Effector CD4-positive, alpha-beta T cell (primary cell): ENCODE results near the gene APC.

Experiments used
- DNase-seq: peaks from one replicate; pipeline ENCODE4 v3.0.0-alpha.2; 2020

APC gene

DNA sequence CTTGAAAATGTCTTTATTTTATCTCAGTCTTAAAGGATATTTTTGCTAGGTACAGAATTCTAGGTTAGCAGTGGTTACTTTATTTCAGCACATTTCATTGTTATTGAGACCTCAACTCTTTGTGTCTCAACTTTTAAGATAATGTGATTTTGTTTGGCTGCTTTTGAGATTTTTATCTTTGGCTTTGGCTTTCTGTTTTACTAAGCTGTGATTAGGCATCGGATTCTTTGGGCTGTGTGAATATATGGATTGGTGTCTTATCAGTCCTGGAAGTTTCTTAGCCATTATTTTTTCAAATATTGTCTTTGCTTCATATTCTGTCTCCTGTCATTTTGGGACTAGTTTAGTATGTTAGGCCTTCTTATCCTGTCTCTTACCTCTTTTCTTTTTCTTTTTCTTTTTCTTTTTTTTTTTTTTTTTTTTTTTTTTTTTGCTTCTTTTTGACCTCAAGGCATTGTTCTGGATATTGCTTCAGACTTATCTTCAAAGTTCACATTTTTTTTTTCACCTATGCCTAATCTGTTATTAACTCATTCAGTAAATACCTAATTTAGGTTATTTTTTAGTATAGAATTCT is 20.1 kb upstream of the APC start:
- DNase-seq, result no peak

DNA sequence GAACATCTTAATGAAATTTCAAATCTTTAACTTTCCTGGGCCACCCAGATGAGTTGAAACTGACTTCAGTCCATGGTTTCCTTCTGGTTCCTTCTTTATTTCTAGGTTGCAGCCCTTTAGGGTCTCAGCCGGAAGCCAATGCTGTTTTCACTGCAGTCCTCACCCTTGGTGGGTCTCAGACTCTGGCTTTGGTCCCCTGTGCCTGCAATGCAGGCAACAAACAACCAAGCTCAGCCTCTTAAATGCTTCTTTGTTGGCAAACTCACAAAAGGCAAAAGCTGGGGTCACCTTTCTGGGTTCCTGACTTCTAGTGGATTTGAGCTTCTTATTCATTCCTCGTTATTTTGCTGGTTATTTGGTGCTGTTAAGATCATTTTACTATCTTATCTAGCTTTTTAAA is 19.3 kb upstream of the APC start:
- no peak for DNase-seq

DNA sequence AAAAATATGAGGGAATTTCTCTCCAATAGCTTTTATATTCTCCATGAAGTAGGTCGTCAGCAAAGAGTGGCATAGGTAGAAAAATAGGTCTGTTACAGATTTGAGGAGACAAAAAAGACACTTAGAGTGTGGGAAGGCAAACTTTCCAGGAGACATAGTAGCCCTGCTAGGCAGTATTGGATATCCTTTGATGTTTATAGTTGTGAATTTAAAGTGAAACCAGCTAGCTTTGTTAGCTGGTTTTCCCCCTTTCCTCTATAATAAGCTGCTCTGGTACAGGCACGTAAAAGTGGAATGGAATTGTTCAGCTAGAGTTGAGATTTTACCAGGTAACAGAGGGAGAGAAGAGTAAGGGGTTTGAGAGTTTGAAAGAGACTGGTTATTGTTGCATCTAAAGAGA is 17.1 kb upstream of the APC start:
- no peak for DNase-seq

DNA sequence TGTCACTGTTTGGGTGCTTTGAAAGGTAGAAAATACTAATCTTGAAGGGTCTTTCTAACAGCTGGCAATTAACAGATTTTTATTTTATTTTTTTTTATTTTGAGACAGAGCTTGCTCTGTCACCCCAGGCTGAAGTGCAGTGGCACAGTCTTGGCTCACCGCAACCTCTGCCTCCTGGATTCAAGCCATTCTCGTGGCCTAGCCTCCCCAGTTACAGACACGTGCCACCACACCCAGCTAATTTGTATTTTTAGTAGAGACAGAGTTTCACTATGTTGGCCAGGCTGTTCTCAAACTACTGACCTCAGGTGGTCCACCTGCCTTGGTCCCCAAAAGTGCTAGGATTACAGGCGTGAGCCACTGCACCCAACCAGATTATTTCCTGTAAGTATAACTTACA is 12.8 kb upstream of the APC start:
- DNase-seq, result no peak

DNA sequence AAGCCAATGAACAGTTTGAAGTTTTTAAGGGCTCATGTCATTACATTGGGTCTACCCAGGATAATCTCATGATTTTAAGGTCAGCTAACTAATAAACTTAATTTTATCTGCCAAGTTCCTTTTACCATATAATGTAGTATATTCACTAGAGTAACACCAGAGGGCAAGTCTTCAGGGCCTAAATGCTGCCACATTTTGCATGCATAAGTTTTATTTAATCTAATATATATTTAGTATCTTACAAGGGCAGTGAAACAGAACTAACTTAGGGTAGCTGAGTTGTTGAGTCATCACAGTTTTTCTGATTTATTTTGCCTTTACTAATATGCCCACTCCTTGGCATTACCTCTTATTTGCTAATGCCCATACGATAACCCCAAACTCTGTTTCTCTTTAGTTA is 8.1 kb upstream of the APC start:
- DNase-seq, result no peak

DNA sequence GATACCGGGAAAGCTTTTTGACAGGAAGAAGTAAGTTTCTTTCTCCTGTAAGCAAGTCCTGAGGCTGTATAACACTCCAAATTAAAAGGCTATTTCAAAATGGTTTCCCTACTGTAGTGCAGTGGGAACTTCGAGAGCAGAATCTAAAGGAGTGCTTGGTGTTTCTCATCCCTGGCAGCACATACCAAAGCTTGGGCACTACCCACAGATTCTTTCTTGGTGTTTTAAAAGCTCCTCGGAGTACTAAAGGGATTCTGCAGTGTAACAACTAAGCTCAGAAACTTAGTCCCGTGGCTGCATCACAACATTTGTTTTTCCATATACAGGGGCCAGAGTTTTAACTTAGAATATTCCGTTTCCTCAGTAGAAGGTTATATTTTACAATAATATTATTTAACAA is 5.6 kb upstream of the APC start:
- DNase-seq, result no peak

DNA sequence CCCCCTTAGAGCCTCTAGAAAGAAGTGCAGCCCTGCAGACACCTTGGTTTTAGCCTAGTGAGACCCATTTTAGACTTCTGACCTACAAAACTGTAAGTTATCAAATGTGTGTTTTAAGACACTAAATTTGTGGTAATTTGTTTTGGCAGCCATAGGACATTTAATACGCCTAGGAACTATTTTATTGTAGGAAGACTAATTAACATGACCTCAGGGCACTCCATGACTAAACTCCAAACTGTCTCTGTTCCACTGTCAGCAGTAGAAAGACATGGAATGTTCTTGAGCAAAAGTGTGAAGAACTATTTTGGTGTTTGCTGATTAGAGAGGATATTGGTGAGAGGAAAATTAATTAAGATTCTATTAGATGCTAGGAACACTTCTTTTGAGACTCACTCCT is 4.1 kb upstream of the APC start:
- no peak for DNase-seq

DNA sequence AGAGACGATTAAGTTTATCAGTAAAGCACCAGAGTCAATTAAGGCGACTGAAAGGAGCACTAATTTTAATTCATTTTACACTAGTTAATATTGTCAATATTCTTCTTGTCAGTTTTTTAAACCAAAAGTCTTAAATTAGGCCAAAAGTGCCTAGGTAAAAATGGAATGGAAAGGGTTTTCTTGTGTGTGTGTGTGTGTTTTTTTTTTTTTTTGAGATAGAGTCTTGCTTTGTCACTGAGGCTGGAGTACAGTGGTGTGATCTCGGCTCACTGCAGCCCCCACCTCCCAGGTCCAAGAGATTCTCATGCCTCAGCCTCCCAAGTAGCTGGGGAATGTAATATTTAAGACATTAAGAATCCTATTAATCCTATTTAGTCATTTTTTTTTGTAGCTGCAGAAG is 3.1 kb upstream of the APC start:
- no peak for DNase-seq

DNA sequence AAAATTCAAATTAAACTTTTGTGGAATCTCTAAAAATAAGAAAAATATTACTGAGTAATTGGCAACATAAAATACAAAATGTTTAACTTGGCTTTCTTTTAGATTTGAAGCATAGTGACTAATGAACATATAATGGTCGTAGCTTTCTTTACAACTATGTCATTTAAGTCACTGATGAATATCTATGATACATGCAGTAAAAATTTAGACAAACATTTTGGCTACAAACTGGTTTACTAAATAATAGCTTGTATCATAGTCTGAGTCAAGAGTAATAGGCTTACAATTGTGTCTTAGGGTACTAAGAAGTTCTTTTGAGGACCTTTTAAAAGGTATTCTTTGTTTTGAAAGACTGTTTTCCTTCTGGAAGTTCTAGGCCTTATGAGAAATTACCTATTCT is 2.0 kb upstream of the APC start:
- DNase-seq, result no peak

DNA sequence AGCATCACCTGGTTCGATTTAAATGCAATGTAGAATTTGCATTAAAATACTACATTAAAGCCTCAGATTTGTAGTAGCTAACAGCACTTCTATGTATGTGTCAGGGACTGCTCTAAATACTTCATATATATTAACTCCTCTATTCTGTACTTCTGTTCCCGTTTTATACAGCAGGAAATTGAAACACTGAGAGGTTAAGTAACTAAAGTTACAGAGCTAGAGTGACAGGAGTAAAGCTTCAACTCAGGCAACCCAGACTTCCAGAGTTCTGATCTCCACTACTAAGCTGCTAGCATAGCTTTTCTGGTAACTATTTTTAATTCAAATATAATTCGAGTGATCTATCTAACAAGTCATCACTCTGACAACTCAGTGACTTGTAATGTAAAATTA is 619 bp upstream of the APC start:
- DNase-seq, result no peak

DNA sequence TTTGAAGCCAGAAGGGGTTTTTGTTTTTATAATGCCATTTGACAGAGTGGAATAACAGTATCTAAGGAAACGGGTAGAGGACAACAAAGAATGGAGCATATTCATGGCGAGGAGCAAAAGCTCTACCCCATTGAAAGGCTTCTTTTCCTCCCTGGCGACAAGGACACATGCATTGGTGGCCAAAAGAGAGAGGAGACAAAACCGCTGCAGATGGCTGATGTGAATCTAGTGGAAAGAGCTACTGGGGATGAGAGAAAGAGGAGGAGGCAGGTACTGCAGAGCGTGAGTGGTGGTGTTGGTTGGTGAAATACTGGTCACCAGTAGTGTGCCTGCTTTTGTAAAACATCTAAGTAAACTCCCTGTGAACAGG is 491 bp downstream of the APC start:
- no peak for DNase-seq

DNA sequence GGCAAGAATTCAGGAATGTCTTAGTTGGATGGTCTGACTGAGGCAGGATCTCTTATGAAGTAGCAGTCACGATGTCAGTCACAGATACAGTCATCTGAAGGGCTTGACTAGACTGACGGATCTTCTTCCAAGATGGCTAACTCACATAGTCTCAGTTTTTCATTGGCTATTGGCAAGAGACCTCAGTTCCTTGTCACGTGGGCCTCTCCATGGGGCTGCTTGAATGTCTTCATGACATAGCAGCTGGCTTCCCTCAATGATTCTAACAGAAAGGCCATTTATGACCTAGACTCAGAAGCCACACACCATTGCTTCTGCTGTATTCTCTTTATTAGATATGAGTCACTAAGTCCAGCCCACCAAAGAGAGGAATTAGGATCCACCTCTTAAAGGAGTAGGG is 4.7 kb downstream of the APC start:
- no peak for DNase-seq

DNA sequence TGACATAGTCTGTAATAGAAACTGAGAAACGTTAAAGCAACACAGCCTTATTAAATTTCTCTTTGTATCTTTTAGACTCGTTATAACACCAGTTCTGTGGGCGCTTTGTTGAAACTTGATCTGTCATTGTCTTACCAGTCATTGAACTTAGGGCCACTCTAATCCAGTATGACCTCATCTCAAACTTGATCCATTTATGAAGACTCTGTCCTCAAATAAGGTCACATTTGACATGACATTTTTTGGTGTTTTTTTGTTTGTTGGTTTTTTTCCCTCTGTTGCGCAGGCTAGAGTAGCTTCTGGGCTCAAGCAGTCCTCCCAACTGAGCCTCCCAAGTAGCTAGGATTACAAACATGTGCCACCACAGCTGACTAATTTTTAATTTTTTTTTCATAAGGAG is 5.9 kb downstream of the APC start:
- DNase-seq, result no peak

DNA sequence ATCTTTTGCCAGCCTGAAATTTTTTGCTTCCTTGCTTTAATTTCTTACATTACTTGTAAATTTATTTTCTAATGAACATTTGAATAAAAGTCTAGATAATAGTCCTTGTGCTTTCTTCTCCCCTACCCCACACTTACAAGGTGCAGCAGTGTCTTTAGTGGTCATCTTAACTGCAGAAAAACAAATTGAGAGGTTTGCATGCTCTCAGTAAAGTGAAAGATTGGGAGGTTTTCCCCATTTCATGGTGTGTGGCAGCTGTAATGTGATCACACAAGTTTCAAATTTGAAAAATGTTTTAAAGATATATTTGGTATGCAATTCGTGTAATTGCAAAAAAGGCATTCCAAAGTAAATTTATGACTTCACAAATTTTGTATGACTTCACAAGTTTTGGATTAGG is 14.7 kb downstream of the APC start:
- DNase-seq, result no peak

DNA sequence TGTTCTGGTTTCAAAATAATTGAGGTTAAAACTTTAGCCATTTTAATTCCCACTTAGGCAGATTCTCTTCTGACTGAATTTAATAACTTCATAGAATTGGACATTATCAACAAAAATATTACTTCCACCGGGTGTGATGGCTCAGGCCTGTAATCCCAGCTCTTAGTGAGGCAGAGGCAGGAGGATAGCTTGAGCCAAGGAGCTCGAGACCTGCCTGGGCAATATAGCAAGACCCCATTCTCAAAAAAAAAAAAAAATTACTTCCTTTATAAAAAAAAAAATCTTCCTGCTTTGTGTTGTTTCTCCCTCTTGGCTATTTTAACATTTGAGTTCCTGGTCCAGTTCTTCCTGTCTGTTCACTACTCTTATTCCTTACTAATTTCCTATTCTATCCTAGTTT is 18.0 kb downstream of the APC start:
- no peak for DNase-seq

DNA sequence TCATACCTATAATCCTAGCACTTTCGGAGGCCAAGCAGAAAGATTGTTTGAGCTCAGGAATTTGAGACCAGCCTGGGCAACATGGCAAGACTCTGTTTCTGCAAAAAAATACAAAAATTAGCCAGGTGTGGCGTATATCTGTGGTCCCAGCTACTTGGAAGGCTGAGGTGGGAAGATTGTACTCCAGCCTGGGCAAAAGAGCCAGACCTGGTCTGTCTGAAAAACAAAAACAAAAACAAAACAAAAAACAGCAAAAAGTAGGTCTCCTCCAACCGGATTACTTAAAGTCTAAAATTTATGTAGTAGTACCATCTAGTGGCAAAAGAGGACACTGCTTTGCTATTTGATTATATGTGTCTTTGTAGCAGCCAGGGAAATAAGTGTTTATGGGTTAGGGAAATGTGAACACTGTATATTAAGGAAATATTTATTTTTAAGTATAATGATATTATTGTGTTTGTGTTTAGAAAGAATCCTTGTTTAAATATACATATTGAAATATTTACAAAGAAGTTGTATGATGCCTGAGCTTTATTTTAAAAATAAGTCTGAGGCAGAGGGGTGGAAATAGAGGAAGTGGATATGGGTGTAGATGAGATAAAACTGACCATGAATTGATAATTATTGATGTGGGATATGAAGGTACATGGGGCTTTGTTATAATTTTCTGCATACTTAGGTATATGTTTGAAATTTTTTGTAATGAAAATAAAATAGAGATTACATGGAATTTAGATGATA is 20.0 kb downstream of the APC start:
- DNase-seq, result no peak

DNA sequence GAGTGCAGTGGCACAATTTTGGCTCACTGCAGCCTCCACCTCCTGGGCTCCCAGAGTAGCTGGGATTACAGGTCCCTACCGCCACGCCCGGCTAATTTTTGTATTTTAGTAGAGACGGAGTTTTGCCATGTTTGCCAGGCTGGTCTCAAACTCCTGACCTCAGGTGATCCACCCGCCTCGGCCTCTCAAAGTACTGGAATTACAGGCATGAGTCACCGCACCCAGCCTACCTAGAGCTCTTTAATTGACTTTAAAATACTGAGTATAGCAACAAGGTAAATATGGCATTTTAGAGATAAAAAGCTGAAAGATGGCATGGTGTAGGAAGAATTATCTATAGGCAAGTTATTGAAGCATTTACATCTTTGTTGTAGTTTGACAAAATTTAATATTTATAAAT is 21.0 kb downstream of the APC start:
- DNase-seq, result no peak

DNA sequence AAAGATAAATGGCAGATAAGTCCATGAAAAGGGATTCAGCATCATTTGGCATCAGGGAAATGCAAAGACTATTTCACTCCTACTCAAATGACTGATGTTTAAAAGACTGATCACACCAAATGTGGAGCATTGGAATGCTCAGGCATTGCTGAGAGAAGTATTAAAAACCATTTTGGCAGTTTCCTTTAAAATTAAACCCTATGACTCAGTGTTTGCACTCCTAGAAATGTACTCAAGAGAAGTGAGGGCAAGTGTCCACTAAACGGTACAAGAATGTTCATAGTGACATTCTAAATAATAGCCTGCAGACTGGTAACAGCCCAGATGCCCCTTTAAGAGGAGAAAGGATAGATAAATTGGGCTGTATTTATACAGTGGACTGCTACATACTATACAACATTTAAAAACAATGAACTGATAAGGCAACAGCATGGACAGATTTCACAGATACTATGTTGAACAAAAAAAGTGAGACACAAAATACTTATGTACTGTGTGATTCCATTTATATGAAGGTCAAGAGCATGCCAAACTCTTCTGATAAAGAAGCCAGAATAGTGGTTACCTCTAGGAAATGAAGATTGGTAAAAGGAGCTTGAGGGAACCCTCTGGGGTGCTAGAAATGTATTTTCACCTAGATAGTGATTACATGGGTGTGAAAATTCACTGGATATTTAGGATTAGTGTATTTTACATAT is 24.6 kb downstream of the APC start:
- no peak for DNase-seq

DNA sequence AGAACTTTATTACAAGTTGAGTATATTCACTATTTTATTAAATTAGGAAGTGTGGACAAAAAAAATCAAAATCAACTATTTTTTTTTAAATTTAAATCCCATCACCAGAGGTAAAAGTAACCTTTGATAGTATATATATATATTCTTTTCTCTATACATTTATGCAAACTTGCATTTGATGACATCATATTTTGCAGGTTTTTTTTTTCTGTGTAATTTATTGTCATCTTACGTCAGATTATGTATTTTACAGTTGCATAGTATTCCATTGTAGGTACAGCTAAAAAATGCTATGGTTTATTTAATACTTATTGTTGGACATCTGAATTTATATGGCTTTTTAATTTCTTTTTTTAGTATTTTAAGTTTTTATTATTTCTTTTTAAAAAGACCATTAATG is 25.5 kb downstream of the APC start:
- no peak for DNase-seq

DNA sequence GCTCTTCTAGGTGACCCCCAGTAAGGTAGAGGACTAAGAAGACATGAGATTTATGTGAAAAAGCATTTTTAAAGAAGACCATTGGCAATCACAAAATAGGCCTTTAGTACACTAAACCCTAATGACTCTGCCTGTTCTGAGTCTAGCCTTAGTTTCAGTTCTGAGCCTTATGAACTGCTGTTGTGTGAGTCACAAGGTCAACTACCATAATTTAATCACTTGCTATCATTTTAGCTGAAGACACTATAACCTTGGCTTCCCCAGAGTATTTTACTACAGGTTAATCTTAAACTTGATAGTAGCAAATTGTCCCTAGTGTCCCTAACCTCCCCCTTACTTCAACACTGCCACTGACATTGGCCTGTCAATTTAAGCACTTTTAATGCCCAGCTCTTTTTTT is 34.4 kb downstream of the APC start:
- no peak for DNase-seq

DNA sequence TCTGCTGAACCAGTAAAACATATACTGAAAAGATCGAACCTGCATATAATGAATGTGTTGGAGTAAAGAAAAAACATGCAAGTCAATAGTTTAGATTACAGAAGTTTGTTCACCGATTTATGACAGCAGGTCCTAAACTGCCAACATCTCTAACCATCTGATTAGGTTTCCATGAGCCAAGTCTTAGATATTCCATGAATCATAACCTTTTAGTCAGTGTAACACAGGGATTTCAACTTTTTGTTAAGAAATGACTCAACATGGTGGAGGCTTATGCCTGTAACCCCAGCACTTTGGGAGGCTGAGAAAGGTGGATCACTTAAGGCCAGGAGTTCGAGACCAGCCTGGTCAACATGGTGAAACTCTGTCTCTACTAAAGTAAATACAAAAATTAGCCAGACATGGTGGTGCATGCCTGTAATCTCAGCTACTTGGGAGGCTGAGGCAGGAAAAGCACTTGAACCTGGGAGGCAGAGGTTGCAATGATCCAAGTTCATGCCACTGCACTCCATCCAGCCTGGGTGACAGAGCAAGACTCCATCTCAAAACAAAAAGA is 38.7 kb downstream of the APC start:
- DNase-seq, result no peak

DNA sequence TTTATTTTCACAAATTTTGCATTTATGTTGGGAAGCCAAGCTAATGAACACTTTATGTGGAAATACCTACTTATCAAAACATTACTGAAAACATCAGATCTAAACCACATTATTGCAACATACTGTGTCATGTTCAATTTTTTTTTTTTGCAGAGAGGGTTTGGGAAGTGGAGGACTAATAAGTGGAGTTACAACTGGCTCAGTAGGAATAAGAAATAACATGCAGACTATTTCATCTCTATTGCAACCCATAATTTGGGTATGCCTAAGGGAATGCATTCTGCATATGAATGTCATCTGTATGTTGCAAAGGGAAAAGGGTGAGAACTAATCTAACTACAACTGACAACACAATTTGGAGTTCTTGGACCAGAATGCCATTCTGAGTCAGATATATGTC is 41.8 kb downstream of the APC start:
- DNase-seq, result no peak

DNA sequence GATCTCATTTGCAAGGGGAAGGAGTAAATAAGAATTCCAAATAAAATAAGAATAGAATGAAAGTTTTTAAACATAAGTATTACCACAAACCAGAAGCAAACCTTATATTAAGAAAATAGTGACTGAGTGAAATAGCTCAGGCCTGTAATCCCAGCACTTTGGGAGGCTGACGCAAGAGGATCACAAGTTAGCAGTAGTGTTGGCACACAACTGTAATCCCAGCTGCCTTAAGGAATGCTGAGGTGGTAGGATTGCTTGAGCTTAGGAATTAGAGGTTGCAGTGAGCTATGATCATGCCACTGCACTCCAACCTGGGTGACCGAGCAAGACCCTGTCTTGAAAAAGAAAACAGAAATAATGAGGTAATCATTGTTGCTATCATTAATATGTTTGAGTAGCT is 47.0 kb downstream of the APC start:
- no peak for DNase-seq

DNA sequence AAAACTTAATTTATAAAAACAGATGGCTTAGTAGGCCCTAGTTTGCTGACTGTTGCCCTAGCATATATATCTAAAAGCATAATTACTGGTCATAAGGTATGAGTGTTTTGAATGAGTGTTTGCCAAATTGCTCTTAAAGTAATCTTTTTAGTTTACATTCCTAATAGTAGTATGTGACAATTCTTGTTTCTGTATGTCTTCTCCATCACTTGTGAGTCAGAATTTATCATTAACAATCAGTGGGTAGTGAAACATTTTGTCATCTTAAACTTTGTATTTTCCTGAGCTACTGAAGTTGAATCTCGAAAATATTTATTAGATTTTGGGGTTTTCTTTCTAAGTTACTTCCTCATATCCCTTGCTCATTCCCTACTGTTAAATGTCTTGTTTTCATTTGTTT is 49.6 kb downstream of the APC start:
- DNase-seq, result no peak
